ENCODE results near the gene AFF1. TPM values are rescaled to one million over a fixed set of nuclear protein-coding genes. Genes with fewer than 3 reads are reported as not detected.

AFF1 gene
- total RNA-seq, 1 experiment from 2014 or later = 93.4 TPM

DNA sequence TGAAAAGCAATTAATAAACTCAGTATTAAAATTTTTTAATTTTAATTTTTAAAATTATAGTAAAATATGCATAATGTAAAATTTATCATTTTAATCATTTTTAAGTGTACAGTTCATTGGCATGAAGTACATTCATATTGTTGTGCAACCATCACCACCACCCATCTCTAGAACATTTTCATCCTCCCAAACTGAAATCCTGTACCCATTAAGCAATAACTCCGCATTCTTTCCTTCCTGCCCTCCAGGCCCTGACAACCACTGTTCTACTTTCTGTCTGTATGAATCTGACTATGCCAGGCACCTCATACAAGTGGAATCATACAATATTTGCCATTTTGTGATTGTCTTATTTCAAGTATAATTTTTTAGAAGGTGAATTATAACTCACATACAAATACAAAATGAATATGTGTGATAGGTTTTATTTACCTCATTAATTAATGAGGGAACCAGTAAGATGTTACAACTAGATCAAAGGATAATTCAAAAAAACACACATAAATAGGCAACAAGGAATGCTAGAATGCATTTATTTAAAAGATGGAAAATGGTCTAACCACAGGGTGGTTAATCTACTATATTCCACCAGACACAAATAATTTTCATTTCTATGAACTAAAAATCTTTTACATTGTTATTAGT, 13.1 kb upstream of the AFF1 start:
- peaks cover 5% of the 10 kb centered on the region; the same call in 1 of the 2 replicates for H3K4me1 Mint-ChIP-seq
- H3K27me3 Mint-ChIP-seq (ENCODE audit: low read depth) = peaks cover 2% of the 10 kb centered on the region; the same call in 1 of the 2 replicates
- POLR2A ChIA-PET = interaction anchor here (0.7 to 1.2 kb wide), 2 partner anchors 13 to 14 kb away, joined by 4 to 10 read pairs; partner anchors contain the start of gene AFF1
- CTCF ChIA-PET = interaction anchor here (0.6 to 3.8 kb wide), 45 partner anchors 8 to 426 kb away, joined by 3 to 68 read pairs (median 6); partner anchors contain the start of gene AFF1
- H3K9me3 Mint-ChIP-seq = no peaks in the 10 kb centered on the region
- H3K36me3 Mint-ChIP-seq = peaks cover 4% of the 10 kb centered on the region; the same call in 1 of the 2 replicates
- H3K27ac Mint-ChIP-seq = no peak overlapping the region
- ATAC-seq (no peak), DNase-seq (ENCODE audit: low spot score) (no peak)
- no peak overlapping the region for H3K4me3 Mint-ChIP-seq
- TF ChIP-seq NFYB (CRISPR knock-in tag; conservative IDR thresholded peaks at IDR 0.05; ENCODE audit: low read depth) = no peak
- no peak for TF ChIP-seq MYBL2 (CRISPR knock-in tag; IDR thresholded peaks at IDR 0.05)

DNA sequence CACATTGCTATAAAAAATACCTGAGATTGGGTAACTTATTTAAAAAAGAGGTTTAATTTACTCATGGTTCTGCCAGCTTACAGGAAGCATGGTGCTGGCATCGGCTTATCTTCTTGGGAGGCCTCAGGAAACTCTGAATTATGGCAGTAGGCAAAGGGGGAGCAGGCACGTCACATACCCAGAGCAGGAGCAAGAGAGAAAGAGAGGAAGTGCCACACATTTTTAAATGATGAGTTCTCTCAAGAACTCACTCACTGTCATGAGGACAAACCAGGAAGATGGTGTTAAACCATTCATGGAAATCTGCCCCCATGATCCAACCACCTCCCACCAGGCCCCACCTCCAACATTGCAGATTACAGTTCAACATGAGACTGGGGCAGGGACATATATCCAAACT, 10.0 kb upstream of the AFF1 start:
- Mint-ChIP-seq H3K4me3 (no peak overlapping the region), H3K9me3 (no peaks in the 10 kb centered on the region), H3K4me1 (peaks cover 11% of the 10 kb centered on the region), H3K27me3 (ENCODE audit: low read depth) (peaks cover 2% of the 10 kb centered on the region; the same call in 1 of the 2 replicates), H3K27ac (no peak overlapping the region), H3K36me3 (peaks cover 6% of the 10 kb centered on the region; the same call in 1 of the 2 replicates)
- ChIA-PET POLR2A (no interaction called here), CTCF (interaction anchor here (0.6 kb wide), 1 partner anchor 23 kb away, joined by 3 read pairs; no protein-coding TSS in a partner anchor)
- DNase-seq (ENCODE audit: low spot score) = no peak
- no peak for ATAC-seq
- TF ChIP-seq, protein P1, sequence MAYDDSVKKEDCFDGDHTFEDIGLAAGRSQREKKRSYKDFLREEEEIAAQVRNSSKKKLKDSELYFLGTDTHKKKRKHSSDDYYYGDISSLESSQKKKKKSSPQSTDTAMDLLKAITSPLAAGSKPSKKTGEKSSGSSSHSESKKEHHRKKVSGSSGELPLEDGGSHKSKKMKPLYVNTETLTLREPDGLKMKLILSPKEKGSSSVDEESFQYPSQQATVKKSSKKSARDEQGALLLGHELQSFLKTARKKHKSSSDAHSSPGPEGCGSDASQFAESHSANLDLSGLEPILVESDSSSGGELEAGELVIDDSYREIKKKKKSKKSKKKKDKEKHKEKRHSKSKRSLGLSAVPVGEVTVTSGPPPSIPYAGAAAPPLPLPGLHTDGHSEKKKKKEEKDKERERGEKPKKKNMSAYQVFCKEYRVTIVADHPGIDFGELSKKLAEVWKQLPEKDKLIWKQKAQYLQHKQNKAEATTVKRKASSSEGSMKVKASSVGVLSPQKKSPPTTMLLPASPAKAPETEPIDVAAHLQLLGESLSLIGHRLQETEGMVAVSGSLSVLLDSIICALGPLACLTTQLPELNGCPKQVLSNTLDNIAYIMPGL (CRISPR knock-in tag; IDR thresholded peaks at IDR 0.05) = no peak
- TF ChIP-seq, protein P2, sequence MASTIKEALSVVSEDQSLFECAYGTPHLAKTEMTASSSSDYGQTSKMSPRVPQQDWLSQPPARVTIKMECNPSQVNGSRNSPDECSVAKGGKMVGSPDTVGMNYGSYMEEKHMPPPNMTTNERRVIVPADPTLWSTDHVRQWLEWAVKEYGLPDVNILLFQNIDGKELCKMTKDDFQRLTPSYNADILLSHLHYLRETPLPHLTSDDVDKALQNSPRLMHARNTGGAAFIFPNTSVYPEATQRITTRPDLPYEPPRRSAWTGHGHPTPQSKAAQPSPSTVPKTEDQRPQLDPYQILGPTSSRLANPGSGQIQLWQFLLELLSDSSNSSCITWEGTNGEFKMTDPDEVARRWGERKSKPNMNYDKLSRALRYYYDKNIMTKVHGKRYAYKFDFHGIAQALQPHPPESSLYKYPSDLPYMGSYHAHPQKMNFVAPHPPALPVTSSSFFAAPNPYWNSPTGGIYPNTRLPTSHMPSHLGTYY (CRISPR knock-in tag; IDR thresholded peaks at IDR 0.05) = no peak
- TF ChIP-seq SMAD3 (CRISPR knock-in tag; IDR thresholded peaks at IDR 0.05; ENCODE audit: borderline replicate concordance) = no peak
- TF ChIP-seq, protein P3, sequence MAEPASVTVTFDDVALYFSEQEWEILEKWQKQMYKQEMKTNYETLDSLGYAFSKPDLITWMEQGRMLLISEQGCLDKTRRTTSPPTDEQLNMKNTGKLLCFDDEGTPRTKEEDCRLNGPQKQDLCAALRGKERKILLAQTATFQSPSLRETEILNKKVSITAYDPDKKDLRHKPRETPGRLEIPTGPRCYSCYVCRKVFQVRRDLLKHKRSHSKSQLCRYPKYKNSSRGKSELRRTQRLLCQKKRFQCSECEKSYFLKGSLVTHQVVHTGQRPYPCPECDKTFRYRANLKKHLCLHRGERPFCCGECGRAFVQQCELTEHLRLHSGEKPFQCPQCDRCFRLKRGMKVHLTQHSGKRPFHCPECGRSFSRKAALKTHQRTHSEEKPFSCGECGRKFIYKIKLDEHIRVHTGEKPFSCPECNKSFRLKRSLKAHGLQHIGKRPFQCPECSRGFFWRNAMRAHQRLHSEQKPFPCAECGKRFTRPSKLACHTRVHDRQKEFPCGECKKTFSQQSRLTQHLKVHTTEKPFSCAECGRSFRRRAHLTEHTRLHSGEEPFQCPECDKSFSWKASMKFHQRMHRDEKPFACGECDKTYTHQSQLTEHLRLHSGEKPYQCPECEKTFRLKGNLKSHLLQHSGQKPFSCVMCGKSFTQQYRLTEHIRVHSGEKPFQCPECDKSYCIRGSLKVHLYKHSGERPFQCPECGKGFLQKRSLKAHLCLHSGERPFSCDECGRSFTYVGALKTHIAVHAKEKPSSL (CRISPR knock-in tag; conservative IDR thresholded peaks at IDR 0.05) = no peak
- no peak for TF ChIP-seq NR2C2 (CRISPR knock-in tag; IDR thresholded peaks at IDR 0.05)
- no peak for TF ChIP-seq ZNF423 (CRISPR knock-in tag; IDR thresholded peaks at IDR 0.05)
- TF ChIP-seq, protein P4, sequence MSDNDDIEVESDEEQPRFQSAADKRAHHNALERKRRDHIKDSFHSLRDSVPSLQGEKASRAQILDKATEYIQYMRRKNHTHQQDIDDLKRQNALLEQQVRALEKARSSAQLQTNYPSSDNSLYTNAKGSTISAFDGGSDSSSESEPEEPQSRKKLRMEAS (CRISPR knock-in tag; IDR thresholded peaks at IDR 0.05) = no peak
- TF ChIP-seq, protein P5, sequence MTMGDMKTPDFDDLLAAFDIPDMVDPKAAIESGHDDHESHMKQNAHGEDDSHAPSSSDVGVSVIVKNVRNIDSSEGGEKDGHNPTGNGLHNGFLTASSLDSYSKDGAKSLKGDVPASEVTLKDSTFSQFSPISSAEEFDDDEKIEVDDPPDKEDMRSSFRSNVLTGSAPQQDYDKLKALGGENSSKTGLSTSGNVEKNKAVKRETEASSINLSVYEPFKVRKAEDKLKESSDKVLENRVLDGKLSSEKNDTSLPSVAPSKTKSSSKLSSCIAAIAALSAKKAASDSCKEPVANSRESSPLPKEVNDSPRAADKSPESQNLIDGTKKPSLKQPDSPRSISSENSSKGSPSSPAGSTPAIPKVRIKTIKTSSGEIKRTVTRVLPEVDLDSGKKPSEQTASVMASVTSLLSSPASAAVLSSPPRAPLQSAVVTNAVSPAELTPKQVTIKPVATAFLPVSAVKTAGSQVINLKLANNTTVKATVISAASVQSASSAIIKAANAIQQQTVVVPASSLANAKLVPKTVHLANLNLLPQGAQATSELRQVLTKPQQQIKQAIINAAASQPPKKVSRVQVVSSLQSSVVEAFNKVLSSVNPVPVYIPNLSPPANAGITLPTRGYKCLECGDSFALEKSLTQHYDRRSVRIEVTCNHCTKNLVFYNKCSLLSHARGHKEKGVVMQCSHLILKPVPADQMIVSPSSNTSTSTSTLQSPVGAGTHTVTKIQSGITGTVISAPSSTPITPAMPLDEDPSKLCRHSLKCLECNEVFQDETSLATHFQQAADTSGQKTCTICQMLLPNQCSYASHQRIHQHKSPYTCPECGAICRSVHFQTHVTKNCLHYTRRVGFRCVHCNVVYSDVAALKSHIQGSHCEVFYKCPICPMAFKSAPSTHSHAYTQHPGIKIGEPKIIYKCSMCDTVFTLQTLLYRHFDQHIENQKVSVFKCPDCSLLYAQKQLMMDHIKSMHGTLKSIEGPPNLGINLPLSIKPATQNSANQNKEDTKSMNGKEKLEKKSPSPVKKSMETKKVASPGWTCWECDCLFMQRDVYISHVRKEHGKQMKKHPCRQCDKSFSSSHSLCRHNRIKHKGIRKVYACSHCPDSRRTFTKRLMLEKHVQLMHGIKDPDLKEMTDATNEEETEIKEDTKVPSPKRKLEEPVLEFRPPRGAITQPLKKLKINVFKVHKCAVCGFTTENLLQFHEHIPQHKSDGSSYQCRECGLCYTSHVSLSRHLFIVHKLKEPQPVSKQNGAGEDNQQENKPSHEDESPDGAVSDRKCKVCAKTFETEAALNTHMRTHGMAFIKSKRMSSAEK (CRISPR knock-in tag; IDR thresholded peaks at IDR 0.05; ENCODE audit: borderline replicate concordance) = no peak
- TF ChIP-seq, protein P6, sequence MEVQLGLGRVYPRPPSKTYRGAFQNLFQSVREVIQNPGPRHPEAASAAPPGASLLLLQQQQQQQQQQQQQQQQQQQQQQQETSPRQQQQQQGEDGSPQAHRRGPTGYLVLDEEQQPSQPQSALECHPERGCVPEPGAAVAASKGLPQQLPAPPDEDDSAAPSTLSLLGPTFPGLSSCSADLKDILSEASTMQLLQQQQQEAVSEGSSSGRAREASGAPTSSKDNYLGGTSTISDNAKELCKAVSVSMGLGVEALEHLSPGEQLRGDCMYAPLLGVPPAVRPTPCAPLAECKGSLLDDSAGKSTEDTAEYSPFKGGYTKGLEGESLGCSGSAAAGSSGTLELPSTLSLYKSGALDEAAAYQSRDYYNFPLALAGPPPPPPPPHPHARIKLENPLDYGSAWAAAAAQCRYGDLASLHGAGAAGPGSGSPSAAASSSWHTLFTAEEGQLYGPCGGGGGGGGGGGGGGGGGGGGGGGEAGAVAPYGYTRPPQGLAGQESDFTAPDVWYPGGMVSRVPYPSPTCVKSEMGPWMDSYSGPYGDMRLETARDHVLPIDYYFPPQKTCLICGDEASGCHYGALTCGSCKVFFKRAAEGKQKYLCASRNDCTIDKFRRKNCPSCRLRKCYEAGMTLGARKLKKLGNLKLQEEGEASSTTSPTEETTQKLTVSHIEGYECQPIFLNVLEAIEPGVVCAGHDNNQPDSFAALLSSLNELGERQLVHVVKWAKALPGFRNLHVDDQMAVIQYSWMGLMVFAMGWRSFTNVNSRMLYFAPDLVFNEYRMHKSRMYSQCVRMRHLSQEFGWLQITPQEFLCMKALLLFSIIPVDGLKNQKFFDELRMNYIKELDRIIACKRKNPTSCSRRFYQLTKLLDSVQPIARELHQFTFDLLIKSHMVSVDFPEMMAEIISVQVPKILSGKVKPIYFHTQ (CRISPR knock-in tag; IDR thresholded peaks at IDR 0.05) = no peak
- TF ChIP-seq, protein P7, sequence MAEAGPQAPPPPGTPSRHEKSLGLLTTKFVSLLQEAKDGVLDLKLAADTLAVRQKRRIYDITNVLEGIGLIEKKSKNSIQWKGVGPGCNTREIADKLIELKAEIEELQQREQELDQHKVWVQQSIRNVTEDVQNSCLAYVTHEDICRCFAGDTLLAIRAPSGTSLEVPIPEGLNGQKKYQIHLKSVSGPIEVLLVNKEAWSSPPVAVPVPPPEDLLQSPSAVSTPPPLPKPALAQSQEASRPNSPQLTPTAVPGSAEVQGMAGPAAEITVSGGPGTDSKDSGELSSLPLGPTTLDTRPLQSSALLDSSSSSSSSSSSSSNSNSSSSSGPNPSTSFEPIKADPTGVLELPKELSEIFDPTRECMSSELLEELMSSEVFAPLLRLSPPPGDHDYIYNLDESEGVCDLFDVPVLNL (CRISPR knock-in tag; IDR thresholded peaks at IDR 0.05; ENCODE audit: borderline replicate concordance, low read depth) = no peak
- no peak for TF ChIP-seq NR3C1 (CRISPR knock-in tag; conservative IDR thresholded peaks at IDR 0.05; ENCODE audit: low read depth)
- TF ChIP-seq CREM (CRISPR knock-in tag; IDR thresholded peaks at IDR 0.05) = no peak
- TF ChIP-seq FOXJ3 (CRISPR knock-in tag; IDR thresholded peaks at IDR 0.05; ENCODE audit: borderline replicate concordance) = no peak
- TF ChIP-seq SP1 (CRISPR knock-in tag; conservative IDR thresholded peaks at IDR 0.05) = no peak
- TF ChIP-seq, protein P8, sequence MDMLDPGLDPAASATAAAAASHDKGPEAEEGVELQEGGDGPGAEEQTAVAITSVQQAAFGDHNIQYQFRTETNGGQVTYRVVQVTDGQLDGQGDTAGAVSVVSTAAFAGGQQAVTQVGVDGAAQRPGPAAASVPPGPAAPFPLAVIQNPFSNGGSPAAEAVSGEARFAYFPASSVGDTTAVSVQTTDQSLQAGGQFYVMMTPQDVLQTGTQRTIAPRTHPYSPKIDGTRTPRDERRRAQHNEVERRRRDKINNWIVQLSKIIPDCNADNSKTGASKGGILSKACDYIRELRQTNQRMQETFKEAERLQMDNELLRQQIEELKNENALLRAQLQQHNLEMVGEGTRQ (CRISPR knock-in tag; IDR thresholded peaks at IDR 0.05) = no peak

All from WTC11 (cell line).